GM21825 (cell line): Measurements from ENCODE around the gene ZNF672.
"Not testable (repeated sequence)": the region's sequence is repeated elsewhere in the genome, so short reads cannot be mapped to it uniquely, and the experiment has no call there.

Source experiments
- ATAC-seq: cut with Tn5 transposase; IDR thresholded peaks from one replicate; pipeline ENCODE4 v1.9.1; 2021; ENCODE audit warnings: mild to moderate bottlenecking, moderate library complexity; ENCODE audit not compliant: unreplicated experiment

Gene ZNF672

GRCh38 chr1:248884632-248885295 is 46.7 kb downstream of the ZNF672 start:
- no peak for ATAC-seq

- ATAC-seq = no peak
These were observed 47.6 kb downstream of the ZNF672 start for GRCh38 chr1:248885646-248886045.

DNA sequence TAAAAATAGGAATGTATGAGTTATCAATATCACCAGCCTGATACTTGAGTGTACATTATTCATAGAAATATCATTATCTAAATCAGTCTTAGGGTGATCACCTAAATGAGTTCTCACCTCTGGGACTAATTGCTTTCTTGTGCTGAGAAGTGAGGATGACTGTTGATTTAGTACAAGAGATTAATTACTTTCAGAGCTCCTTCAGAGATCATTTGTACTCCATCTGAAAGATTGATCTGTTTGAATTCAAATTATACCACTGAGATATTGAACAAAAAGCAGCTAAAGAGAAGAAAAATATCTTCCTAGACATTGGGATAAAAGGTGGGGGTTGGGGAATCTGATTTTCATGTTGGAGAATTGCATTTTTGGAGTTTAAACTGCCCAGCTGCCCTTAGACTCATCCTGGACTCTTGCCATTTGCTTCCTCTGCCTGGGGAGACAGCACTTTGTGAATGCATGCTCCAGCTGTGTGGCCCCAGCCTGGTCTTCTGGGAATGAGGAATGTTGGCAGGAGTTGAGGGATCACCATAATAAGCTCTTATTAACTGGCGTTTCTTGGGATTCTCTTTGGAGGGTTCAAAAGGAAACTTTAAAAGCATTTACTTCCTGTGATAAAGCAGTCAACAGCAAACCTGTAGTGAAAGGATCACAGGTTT is 48.3 kb downstream of the ZNF672 start:
- ATAC-seq = no peak

DNA sequence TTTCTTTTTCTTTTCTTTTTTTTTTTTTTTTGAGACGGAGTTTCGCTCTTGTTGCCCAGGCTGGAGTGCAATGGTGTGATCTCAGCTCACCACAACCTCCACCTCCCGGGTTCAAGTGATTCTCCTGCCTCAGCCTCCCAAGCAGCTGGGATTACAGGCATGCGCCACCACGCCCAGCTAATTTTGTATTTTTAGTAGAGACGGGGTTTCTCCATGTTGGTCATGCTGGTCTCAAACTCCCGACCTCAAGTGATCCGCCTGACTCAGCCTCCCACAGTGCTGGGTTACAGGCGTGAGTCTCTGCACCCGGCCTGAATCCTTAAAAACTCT is 51.9 kb downstream of the ZNF672 start:
- ATAC-seq = not testable (repeated sequence)

DNA sequence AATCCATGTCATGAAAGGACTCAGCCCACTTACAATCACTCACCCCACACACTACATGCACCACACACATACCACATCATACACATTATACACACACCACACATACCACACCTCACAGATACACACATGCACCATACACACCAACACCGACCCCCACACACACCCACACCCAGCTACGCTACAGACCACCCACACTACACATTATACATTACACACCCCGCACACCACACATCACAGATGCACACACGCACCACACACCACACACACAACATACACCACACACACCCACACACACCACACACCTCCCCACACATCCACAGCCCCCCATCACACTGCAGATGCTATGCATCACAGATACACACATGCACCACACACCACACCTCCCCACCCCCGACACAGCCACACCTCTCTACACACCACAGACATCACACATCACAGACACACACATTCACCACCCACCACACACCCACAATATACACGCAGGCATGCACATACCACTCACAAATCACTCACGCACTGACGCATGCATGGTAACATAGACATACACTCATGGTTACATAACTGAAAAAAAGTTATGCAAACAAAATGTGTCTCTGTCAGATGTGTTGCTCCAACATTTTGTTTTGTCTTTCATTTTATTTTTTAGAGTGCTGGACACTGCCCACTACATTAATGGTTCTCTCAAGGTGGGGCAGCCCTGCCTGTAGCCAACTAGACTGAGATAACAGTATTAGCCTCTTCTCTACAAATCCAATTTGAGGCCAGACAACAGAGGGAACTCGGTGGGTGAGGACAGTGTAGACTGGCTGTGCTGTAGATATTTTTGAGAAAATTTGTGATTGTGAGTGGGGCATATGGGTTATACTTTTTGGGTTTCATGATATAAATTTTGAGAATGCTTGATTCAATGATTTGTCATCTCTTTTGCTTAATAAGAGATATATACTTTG is 52.8 kb downstream of the ZNF672 start:
- no peak for ATAC-seq

DNA sequence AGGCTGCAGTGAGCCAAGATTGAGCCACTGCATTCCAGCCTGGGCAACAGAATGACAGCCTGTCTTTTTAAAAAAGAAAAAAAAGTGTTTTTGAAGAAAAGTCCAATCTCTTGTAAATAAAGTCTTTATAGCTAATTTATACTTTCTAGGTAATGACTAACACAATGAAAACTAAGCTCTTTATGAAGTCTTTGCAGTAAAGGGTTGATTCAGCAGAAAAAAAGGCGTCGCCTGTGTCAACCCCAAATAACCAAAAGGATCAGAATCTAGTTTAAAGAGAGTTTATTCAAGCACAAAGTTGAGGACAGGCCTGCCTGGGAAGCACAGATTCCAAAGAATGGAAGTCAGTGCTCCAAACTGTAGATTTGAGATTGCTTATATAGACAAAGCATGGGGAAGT is 53.7 kb downstream of the ZNF672 start:
- ATAC-seq = no peak

GRCh38 chr1:248892590-248892989 is 54.6 kb downstream of the ZNF672 start:
- ATAC-seq = no peak

DNA sequence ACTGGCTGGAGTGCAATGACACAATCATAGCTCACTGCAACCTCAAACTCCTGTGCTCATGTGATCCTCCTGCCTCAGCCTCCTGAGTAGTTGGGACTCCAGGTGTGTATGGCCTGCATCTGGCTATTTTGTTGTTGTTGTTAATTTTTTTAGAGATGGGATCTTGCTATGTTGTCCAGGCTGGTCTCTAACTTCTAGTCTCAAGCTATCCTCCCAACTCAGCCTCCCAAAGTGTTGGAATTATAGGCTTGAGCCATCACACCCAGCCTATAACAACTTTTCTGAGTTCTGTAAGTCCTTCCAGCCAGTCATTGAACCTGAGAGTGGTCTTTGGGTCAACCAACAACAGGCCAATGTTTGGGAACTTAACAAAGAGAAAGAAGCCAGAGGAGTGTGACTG is 56.8 kb downstream of the ZNF672 start:
- no peak for ATAC-seq

GRCh38 chr1:248897412-248898337 is 59.7 kb downstream of the ZNF672 start:
- ATAC-seq = no peak
